Stomach (tissue), 4 donors: Measurements from ENCODE around the gene CGB7.
"Not testable (repeated sequence)": the region's sequence is repeated elsewhere in the genome, so short reads cannot be mapped to it uniquely, and the experiment has no call there.

ENCODE experiments used
- EP300 ChIP-seq: sonication (generic); formaldehyde crosslinking; IDR thresholded peaks from one replicate; pipeline ENCODE4 v1.6.1; 2017; ENCODE audit warnings: antibody characterized with exemption
- POLR2AphosphoS5 ChIP-seq, 3 donors: sonication (generic); formaldehyde crosslinking; IDR thresholded peaks; one replicate each; pipeline ENCODE4 v1.6.1; 2016; ENCODE audit warnings: antibody characterized with exemption in 3 of 3
- TF ChIP-seq, protein P1 (sequence below), 7 experiments: fragments of 450-650 bp in 4 of 7; fragments of 200-600 bp in 3 of 7; sonication (generic) in 3 of 7; IDR thresholded peaks; one replicate each; pipeline ENCODE4 v1.5.1; 2016 to 2019; ENCODE audit warnings: antibody characterized with exemption in 7 of 7, control low read depth in 2 of 7, mild to moderate bottlenecking in 1 of 7

DNA sequence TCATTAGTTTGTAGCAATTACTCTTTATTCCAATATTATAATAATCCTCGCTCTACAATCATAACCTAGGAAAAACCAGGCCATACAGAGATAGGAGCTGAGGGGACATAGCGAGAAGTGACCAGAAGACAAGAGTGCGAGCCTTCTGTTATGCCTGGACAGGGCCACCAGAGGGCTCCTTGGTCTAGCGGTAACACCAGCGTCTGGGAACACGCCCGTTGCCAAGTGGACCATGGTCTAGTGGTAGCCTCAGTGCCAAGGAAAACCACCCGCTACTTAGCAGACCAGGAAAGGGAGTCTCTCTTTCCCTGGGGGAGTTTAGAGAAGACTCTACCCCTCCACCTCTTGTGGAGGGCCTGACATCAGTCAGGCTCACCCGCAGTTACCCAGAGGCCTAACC lies 17.3 kb upstream of the CGB7 start:
- TF ChIP-seq, protein P1, sequence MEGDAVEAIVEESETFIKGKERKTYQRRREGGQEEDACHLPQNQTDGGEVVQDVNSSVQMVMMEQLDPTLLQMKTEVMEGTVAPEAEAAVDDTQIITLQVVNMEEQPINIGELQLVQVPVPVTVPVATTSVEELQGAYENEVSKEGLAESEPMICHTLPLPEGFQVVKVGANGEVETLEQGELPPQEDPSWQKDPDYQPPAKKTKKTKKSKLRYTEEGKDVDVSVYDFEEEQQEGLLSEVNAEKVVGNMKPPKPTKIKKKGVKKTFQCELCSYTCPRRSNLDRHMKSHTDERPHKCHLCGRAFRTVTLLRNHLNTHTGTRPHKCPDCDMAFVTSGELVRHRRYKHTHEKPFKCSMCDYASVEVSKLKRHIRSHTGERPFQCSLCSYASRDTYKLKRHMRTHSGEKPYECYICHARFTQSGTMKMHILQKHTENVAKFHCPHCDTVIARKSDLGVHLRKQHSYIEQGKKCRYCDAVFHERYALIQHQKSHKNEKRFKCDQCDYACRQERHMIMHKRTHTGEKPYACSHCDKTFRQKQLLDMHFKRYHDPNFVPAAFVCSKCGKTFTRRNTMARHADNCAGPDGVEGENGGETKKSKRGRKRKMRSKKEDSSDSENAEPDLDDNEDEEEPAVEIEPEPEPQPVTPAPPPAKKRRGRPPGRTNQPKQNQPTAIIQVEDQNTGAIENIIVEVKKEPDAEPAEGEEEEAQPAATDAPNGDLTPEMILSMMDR (IDR thresholded peaks at IDR 0.05) = peak in 5 of 7 experiments; percentile 69 to 80 (median 77)
- TF ChIP-seq POLR2AphosphoS5 (IDR thresholded peaks at IDR 0.05); EP300: not testable (repeated sequence)
